Muscle layer of duodenum (tissue), 2 donors: ENCODE results near the gene PTPRZ1.
A peak's percentile ranks its signal among the peaks of the same experiment; 100 is the strongest.

Experiments used
- H3K27ac ChIP-seq: one replicate; pipeline ENCODE4 v1.7.0; 2013; ENCODE audit warnings: mild to moderate bottlenecking, low read length
- H3K27me3 ChIP-seq: one replicate; pipeline ENCODE4 v1.7.0; 2013; ENCODE audit warnings: low read depth, mild to moderate bottlenecking, control low read depth, low read length
- H3K36me3 ChIP-seq, 2 donors: one replicate each; pipeline ENCODE4 v1.7.0; 2013; ENCODE audit warnings: low read length in 2 of 2, control low read depth in 1 of 2, mild to moderate bottlenecking in 1 of 2; ENCODE audit not compliant: insufficient read depth in 2 of 2, control insufficient read depth in 1 of 2
- H3K4me1 ChIP-seq, 2 donors: one replicate each; pipeline ENCODE4 v1.7.0; 2013; ENCODE audit warnings: low read length in 2 of 2, mild to moderate bottlenecking in 2 of 2, control low read depth in 1 of 2, moderate library complexity in 1 of 2; ENCODE audit not compliant: insufficient read depth in 2 of 2, control insufficient read depth in 1 of 2
- H3K4me3 ChIP-seq, 2 donors: one replicate each; pipeline ENCODE4 v1.7.0; 2013; ENCODE audit warnings: low read length in 2 of 2, low read depth in 1 of 2, mild to moderate bottlenecking in 1 of 2
- H3K9me3 ChIP-seq, 2 donors: one replicate each; pipeline ENCODE4 v1.7.0; 2013; ENCODE audit warnings: low read length in 2 of 2, control low read depth in 1 of 2, mild to moderate bottlenecking in 1 of 2; ENCODE audit not compliant: control insufficient read depth in 1 of 2
- donor health status: healthy.

PTPRZ1 gene

GRCh38 chr7:121873289-121874194 lies 581 bp downstream of the PTPRZ1 start:
- peaks cover 0 to 17% of the 10 kb centered on the region in 2 donors for H3K4me1 ChIP-seq
- H3K9me3 ChIP-seq: no peaks in the 10 kb centered on the region
- peak overlapping the region; percentile 64 to 82 for H3K4me3 ChIP-seq
- no peaks in the 10 kb centered on the region for H3K36me3 ChIP-seq
- no peak overlapping the region for H3K27ac ChIP-seq
- H3K27me3 ChIP-seq: peaks cover 12% of the 10 kb centered on the region

- H3K27me3 ChIP-seq: peaks cover 12% of the 10 kb centered on the region
- H3K27ac ChIP-seq: no peak overlapping the region
- peaks cover 0 to 17% of the 10 kb centered on the region in 2 donors for H3K4me1 ChIP-seq
- no peaks in the 10 kb centered on the region for H3K9me3 ChIP-seq
- no peaks in the 10 kb centered on the region for H3K36me3 ChIP-seq
- peak overlapping the region; percentile 64 to 82 for H3K4me3 ChIP-seq
These were observed 1.3 kb downstream of the PTPRZ1 start for GRCh38 chr7:121874298-121874697.

- H3K4me3 ChIP-seq: no peak overlapping the region
- H3K27me3 ChIP-seq: peaks cover 12% of the 10 kb centered on the region
These were observed 2.2 kb downstream of the PTPRZ1 start for GRCh38 chr7:121875203-121875602.

GRCh38 chr7:121876656-121877500 lies 3.9 kb downstream of the PTPRZ1 start:
- Histone ChIP-seq H3K36me3 (no peaks in the 10 kb centered on the region), H3K27me3 (peaks cover 12% of the 10 kb centered on the region), H3K4me3 (no peak overlapping the region), H3K4me1 (peaks cover 0 to 17% of the 10 kb centered on the region in 2 donors), H3K9me3 (no peaks in the 10 kb centered on the region), H3K27ac (no peak overlapping the region)

More at GRCh38 chr7:121875203-121875602, 2.2 kb downstream of the PTPRZ1 start:
- Histone ChIP-seq H3K36me3 (no peaks in the 10 kb centered on the region), H3K27ac (no peak overlapping the region), H3K9me3 (no peaks in the 10 kb centered on the region), H3K4me1 (peaks cover 0 to 17% of the 10 kb centered on the region in 2 donors)

GRCh38 chr7:121878918-121879464 lies 6.0 kb downstream of the PTPRZ1 start:
- no peak overlapping the region for H3K27ac ChIP-seq
- no peak overlapping the region for H3K4me3 ChIP-seq
- no peaks in the 10 kb centered on the region for H3K9me3 ChIP-seq
- peaks cover 3% of the 10 kb centered on the region for H3K27me3 ChIP-seq
- H3K4me1 ChIP-seq: peaks cover 0 to 3% of the 10 kb centered on the region in 2 donors
- no peaks in the 10 kb centered on the region for H3K36me3 ChIP-seq

- Histone ChIP-seq H3K4me3 (no peak overlapping the region), H3K36me3 (no peaks in the 10 kb centered on the region), H3K27me3 (no peaks in the 10 kb centered on the region), H3K4me1 (no peaks in the 10 kb centered on the region), H3K9me3 (no peaks in the 10 kb centered on the region), H3K27ac (no peak overlapping the region)
These were observed 6.6 kb downstream of the PTPRZ1 start for GRCh38 chr7:121879544-121879943.

GRCh38 chr7:121882731-121883130 lies 9.8 kb downstream of the PTPRZ1 start:
- Histone ChIP-seq H3K4me3 (no peak overlapping the region), H3K36me3 (no peaks in the 10 kb centered on the region), H3K9me3 (no peaks in the 10 kb centered on the region), H3K27ac (no peak overlapping the region), H3K4me1 (no peaks in the 10 kb centered on the region), H3K27me3 (no peaks in the 10 kb centered on the region)

GRCh38 chr7:121885166-121885920 lies 12.4 kb downstream of the PTPRZ1 start:
- H3K36me3 ChIP-seq: no peaks in the 10 kb centered on the region
- H3K27ac ChIP-seq: no peak overlapping the region
- H3K9me3 ChIP-seq: no peaks in the 10 kb centered on the region

GRCh38 chr7:121887634-121888033 lies 14.7 kb downstream of the PTPRZ1 start:
- Histone ChIP-seq H3K4me1 (no peaks in the 10 kb centered on the region), H3K36me3 (no peaks in the 10 kb centered on the region), H3K27me3 (no peaks in the 10 kb centered on the region), H3K9me3 (no peaks in the 10 kb centered on the region), H3K27ac (no peak overlapping the region), H3K4me3 (no peak overlapping the region)

More at GRCh38 chr7:121885166-121885920, 12.4 kb downstream of the PTPRZ1 start:
- no peaks in the 10 kb centered on the region for H3K27me3 ChIP-seq
- H3K4me3 ChIP-seq: no peak overlapping the region
- no peaks in the 10 kb centered on the region for H3K4me1 ChIP-seq

GRCh38 chr7:121890833-121891232 lies 17.9 kb downstream of the PTPRZ1 start:
- no peaks in the 10 kb centered on the region for H3K36me3 ChIP-seq
- H3K9me3 ChIP-seq: no peaks in the 10 kb centered on the region
- H3K4me1 ChIP-seq: no peaks in the 10 kb centered on the region
- H3K27me3 ChIP-seq: no peaks in the 10 kb centered on the region
- H3K4me3 ChIP-seq: no peak overlapping the region
- H3K27ac ChIP-seq: no peak overlapping the region
